T-helper 1 cell treated with Interleukin-12 subunit alpha and Interleukin-12 subunit beta and Interleukin-4 antibody, amounts not matched to agents 30 ng/mL and 1 ng/mL, for 36 hours (primary cell): ENCODE measurements around the gene ZMIZ1. TPM values are rescaled to one million over a fixed set of nuclear protein-coding genes. Genes with fewer than 3 reads are reported as not detected.

Experiments
- intact Hi-C: fragments of 100-400 bp; cut with micrococcal nuclease; formaldehyde crosslinking; loops from one replicate; pipeline ENCODE4 v1.15.1; 2024
- total RNA-seq: library from RNA; stranded (reverse); gene quantifications from 2 replicates; pipeline ENCODE4 v1.2.3, GENCODE V29; 2022

Gene ZMIZ1
- total RNA-seq, 1 donor from 2014 or later = 51.2 TPM

- intact Hi-C loops = loop anchor here (5.0 to 10.0 kb wide), 4 partner anchors 257 to 1228 kb away; partner anchors contain the start of gene PPIF
Measured at GRCh38 chr10:79065091-79065551, 3.6 kb upstream of the ZMIZ1 start.

- intact Hi-C loops = loop anchor here (5.0 to 10.0 kb wide), 4 partner anchors 256 to 1229 kb away; partner anchors contain the start of gene PPIF
Measured at GRCh38 chr10:79065853-79066252, 2.9 kb upstream of the ZMIZ1 start.

- intact Hi-C loops = loop anchor here (1.0 to 10.0 kb wide), 7 partner anchors 18 to 1229 kb away; partner anchors contain the start of genes POLR3A, PPIF and RPS24
Measured at GRCh38 chr10:79066411-79067240, 2.1 kb upstream of the ZMIZ1 start.

- intact Hi-C loops = loop anchor here (1.0 to 10.0 kb wide), 13 partner anchors 19 to 1230 kb away; partner anchors contain the start of genes POLR3A, PPIF, RPS24 and ZCCHC24
Measured at GRCh38 chr10:79067241-79068202, 1.2 kb upstream of the ZMIZ1 start.

- intact Hi-C loops = loop anchor here (1.0 to 10.0 kb wide), 10 partner anchors 69 to 1231 kb away; partner anchors contain the start of genes PPIF and ZCCHC24
Measured at GRCh38 chr10:79068203-79068561, 584 bp upstream of the ZMIZ1 start.

GRCh38 chr10:79069325-79070080 is 737 bp downstream of the ZMIZ1 start:
- intact Hi-C loops = loop anchor here (1.0 to 10.0 kb wide), 11 partner anchors 67 to 1232 kb away; partner anchors contain the start of genes PPIF and ZCCHC24

- intact Hi-C loops = loop anchor here (1.0 kb wide), 3 partner anchors 125 to 1036 kb away; no protein-coding TSS in a partner anchor
Measured at GRCh38 chr10:79070081-79070605, 1.4 kb downstream of the ZMIZ1 start.

- intact Hi-C loops = loop anchor here (1.0 kb wide), 3 partner anchors 124 to 1036 kb away; no protein-coding TSS in a partner anchor
Measured at GRCh38 chr10:79070606-79071395, 2.0 kb downstream of the ZMIZ1 start.

GRCh38 chr10:79071396-79071923 is 2.7 kb downstream of the ZMIZ1 start:
- intact Hi-C loops = no loop called here

- intact Hi-C loops = no loop called here
Measured at GRCh38 chr10:79072041-79072441, 3.3 kb downstream of the ZMIZ1 start.

- intact Hi-C loops = no loop called here
Measured at GRCh38 chr10:79072994-79073645, 4.4 kb downstream of the ZMIZ1 start.

- intact Hi-C loops = no loop called here
Measured at GRCh38 chr10:79073784-79074432, 5.1 kb downstream of the ZMIZ1 start.

GRCh38 chr10:79074732-79075131 is 6.0 kb downstream of the ZMIZ1 start:
- intact Hi-C loops = no loop called here

GRCh38 chr10:79075418-79075817 is 6.7 kb downstream of the ZMIZ1 start:
- intact Hi-C loops = no loop called here

GRCh38 chr10:79077488-79078173 is 8.9 kb downstream of the ZMIZ1 start:
- intact Hi-C loops = no loop called here

GRCh38 chr10:79078367-79079053 is 9.7 kb downstream of the ZMIZ1 start:
- intact Hi-C loops = no loop called here

- intact Hi-C loops = no loop called here
Measured at GRCh38 chr10:79079054-79079397, 10.3 kb downstream of the ZMIZ1 start.
